K562 (cell line): ENCODE measurements around the gene CRYBA4.

Experiments
- REST ChIP-seq, 2 experiments: fragments of 450-650 bp; formaldehyde crosslinking in 1 of 2; IDR thresholded peaks; 2 replicates each; pipeline versions ENCODE4 v1.4.0 to v1.6.1; 2014 to 2020; ENCODE audit warnings: mild to moderate bottlenecking in 2 of 2, borderline replicate concordance in 1 of 2, low read depth in 1 of 2
- RFX5 ChIP-seq: IDR thresholded peaks from 2 replicates; pipeline ENCODE4 v1.6.1; 2011; ENCODE audit warnings: low read depth, mild to moderate bottlenecking, improper control_type of control experiment, low read length
- SIN3B ChIP-seq: fragments of 450-650 bp; IDR thresholded peaks from 2 replicates; pipeline ENCODE4 v1.6.1; 2017; ENCODE audit warnings: low read depth, mild to moderate bottlenecking, moderate library complexity

GRCh38 chr22:26609287-26609686, 12.5 kb upstream of the CRYBA4 start:
- TF ChIP-seq REST (IDR thresholded peaks at IDR 0.05; ENCODE audit: borderline replicate concordance) (no peak), REST (CRISPR knock-in tag; IDR thresholded peaks at IDR 0.05; ENCODE audit: low read depth) (no peak), RFX5 (no peak), SIN3B (no peak)
